Fibroblast of lung (primary cell): ENCODE measurements around the gene RHOH. TPM values are rescaled to one million over a fixed set of nuclear protein-coding genes. Genes with fewer than 3 reads are reported as not detected.

Experiments used
- DNase-seq, 2 donors: peaks; one replicate each; pipeline versions ENCODE4 v3.0.0 to v3.0.0-alpha.2; 2010; ENCODE audit warnings: low read depth in 2 of 2
- H2AFZ ChIP-seq: 2 replicates; pipeline ENCODE4 v1.5.1; 2012; ENCODE audit warnings: low read length, control low read depth, inconsistent platforms
- H3K27ac ChIP-seq: 2 replicates; pipeline ENCODE4 v1.5.1; 2011; ENCODE audit warnings: low read length, control low read depth; ENCODE audit not compliant: insufficient read depth
- H3K27me3 ChIP-seq: 2 replicates; pipeline ENCODE4 v1.5.1; 2011; ENCODE audit warnings: mild to moderate bottlenecking, low read length; ENCODE audit not compliant: control insufficient read depth, insufficient read depth
- H3K36me3 ChIP-seq: 2 replicates; pipeline ENCODE4 v1.5.1; 2011; ENCODE audit warnings: low read length; ENCODE audit not compliant: control insufficient read depth, insufficient read depth
- H3K4me1 ChIP-seq: 2 replicates; pipeline ENCODE4 v1.5.1; 2011; ENCODE audit warnings: low read length; ENCODE audit not compliant: control insufficient read depth, insufficient read depth; ENCODE audit errors: extremely low read depth
- H3K4me2 ChIP-seq: 2 replicates; pipeline ENCODE4 v1.5.1; 2011; ENCODE audit warnings: low read length, control low read depth; ENCODE audit not compliant: insufficient read depth; ENCODE audit errors: extremely low read depth
- H3K4me3 ChIP-seq, 4 experiments: fragments of 200-600 bp in 1 of 4; sonication (generic) in 1 of 4; replicated peaks in 1 of 4; 2 replicates each; pipeline ENCODE4 v1.5.1; 2011 to 2016; ENCODE audit warnings: low read length in 4 of 4, low read depth in 3 of 4, mild to moderate bottlenecking in 3 of 4, control low read depth in 2 of 4, inconsistent platforms in 1 of 4, mixed read lengths in 1 of 4; ENCODE audit not compliant: insufficient read depth in 1 of 4; ENCODE audit errors: control extremely low read depth in 1 of 4
- H3K79me2 ChIP-seq: 2 replicates; pipeline ENCODE4 v1.5.1; 2012; ENCODE audit warnings: mild to moderate bottlenecking, low read length, inconsistent platforms; ENCODE audit not compliant: control insufficient read depth, insufficient read depth
- H3K9ac ChIP-seq: 2 replicates; pipeline ENCODE4 v1.5.1; 2011; ENCODE audit warnings: mild to moderate bottlenecking, low read length, control low read depth; ENCODE audit not compliant: insufficient read depth
- H3K9me3 ChIP-seq: 2 replicates; pipeline ENCODE4 v1.5.1; 2012; ENCODE audit warnings: low read depth, low read length; ENCODE audit not compliant: control insufficient read depth, insufficient read depth
- H4K20me1 ChIP-seq: 2 replicates; pipeline ENCODE4 v1.5.1; 2011; ENCODE audit warnings: low read length; ENCODE audit not compliant: control insufficient read depth, insufficient read depth; ENCODE audit errors: extremely low read depth
- EZH2 ChIP-seq: IDR thresholded peaks from 2 replicates; pipeline ENCODE4 v1.5.1; 2012; ENCODE audit warnings: low read length, control low read depth, mild to moderate bottlenecking; ENCODE audit errors: missing control alignments
- polyA plus RNA-seq, 2 donors: library from polyadenylated mRNA; depleted of rRNA in 1 of 2; stranded (reverse) in 1 of 2; unstranded in 1 of 2; fragments of >200 nt; gene quantifications; 2 replicates each; pipeline ENCODE4 v1.2.1, GENCODE V29; 2011 to 2012; ENCODE audit warnings: missing spikeins in 1 of 2
- total RNA-seq: library from RNA; depleted of rRNA; stranded (reverse); fragments of >200 nt; gene quantifications from 2 replicates; pipeline ENCODE4 v1.2.1, GENCODE V29; 2014
- TF ChIP-seq, protein P1 (sequence below), 2 donors: IDR thresholded peaks in 1 of 2; conservative IDR thresholded peaks in 1 of 2; 1 replicate in 1 of 2; 2 replicates in 1 of 2; pipeline ENCODE4 v1.5.1; 2011 to 2012; ENCODE audit warnings: low read length in 2 of 2, control low read depth in 1 of 2, inconsistent platforms in 1 of 2, low read depth in 1 of 2, mild to moderate bottlenecking in 1 of 2

Gene RHOH
- total and polyA plus RNA-seq, 2 donors (not counting 1 experiment from before 2014, with no cell fraction given), result not detected

DNA sequence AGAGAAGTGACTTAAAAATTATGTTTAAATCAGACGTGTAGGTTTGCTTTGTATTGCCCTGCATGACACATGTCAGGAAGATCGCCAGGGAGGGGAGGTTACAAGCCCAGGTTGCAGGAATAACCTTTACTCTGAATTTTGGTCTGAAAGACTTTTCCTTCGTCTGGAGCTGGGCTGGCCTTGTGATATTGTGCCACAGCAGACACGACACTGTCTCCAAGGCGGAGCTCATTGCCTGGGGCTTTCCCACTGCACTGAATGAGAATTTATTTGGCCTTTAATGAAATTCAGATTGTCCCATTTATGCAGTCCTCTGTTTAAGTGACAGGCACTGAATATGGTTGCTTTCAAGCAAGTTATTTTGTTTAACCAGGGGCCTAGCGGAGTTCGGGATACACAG, 45.1 kb downstream of the RHOH start:
- Histone ChIP-seq H3K4me3 (no peak overlapping the region), H3K4me2 (no peak overlapping the region), H3K27ac (no peak overlapping the region), H4K20me1 (no peaks in the 10 kb centered on the region), H3K79me2 (no peaks in the 10 kb centered on the region), H3K4me1 (no peaks in the 10 kb centered on the region), H2AFZ (no peak overlapping the region), H3K36me3 (no peaks in the 10 kb centered on the region), H3K9ac (no peak overlapping the region), H3K9me3 (no peaks in the 10 kb centered on the region), H3K27me3 (no peaks in the 10 kb centered on the region)
- DNase-seq, result no peak
- TF ChIP-seq, protein P1, sequence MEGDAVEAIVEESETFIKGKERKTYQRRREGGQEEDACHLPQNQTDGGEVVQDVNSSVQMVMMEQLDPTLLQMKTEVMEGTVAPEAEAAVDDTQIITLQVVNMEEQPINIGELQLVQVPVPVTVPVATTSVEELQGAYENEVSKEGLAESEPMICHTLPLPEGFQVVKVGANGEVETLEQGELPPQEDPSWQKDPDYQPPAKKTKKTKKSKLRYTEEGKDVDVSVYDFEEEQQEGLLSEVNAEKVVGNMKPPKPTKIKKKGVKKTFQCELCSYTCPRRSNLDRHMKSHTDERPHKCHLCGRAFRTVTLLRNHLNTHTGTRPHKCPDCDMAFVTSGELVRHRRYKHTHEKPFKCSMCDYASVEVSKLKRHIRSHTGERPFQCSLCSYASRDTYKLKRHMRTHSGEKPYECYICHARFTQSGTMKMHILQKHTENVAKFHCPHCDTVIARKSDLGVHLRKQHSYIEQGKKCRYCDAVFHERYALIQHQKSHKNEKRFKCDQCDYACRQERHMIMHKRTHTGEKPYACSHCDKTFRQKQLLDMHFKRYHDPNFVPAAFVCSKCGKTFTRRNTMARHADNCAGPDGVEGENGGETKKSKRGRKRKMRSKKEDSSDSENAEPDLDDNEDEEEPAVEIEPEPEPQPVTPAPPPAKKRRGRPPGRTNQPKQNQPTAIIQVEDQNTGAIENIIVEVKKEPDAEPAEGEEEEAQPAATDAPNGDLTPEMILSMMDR (conservative IDR thresholded peaks at IDR 0.05 in 1 of 2, IDR thresholded peaks at IDR 0.05 in 1 of 2; ENCODE audit: low read depth in 1 of 2, low read length in 2 of 2), result no peak
- TF ChIP-seq EZH2, result no peak

DNA sequence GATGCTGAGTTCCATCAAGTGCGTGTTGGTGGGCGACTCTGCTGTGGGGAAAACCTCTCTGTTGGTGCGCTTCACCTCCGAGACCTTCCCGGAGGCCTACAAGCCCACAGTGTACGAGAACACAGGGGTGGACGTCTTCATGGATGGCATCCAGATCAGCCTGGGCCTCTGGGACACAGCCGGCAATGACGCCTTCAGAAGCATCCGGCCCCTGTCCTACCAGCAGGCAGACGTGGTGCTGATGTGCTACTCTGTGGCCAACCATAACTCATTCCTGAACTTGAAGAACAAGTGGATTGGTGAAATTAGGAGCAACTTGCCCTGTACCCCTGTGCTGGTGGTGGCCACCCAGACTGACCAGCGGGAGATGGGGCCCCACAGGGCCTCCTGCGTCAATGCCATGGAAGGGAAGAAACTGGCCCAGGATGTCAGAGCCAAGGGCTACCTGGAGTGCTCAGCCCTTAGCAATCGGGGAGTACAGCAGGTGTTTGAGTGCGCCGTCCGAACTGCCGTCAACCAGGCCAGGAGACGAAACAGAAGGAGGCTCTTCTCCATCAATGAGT, 46.6 kb downstream of the RHOH start:
- Histone ChIP-seq H3K9ac (no peak overlapping the region), H3K27ac (no peak overlapping the region), H3K36me3 (no peaks in the 10 kb centered on the region), H3K4me1 (no peaks in the 10 kb centered on the region), H2AFZ (no peak overlapping the region), H3K79me2 (no peaks in the 10 kb centered on the region), H3K27me3 (no peaks in the 10 kb centered on the region), H3K4me2 (no peak overlapping the region), H3K9me3 (no peaks in the 10 kb centered on the region), H4K20me1 (no peaks in the 10 kb centered on the region), H3K4me3 (no peak overlapping the region)
- TF ChIP-seq, protein P1 (conservative IDR thresholded peaks at IDR 0.05 in 1 of 2, IDR thresholded peaks at IDR 0.05 in 1 of 2; ENCODE audit: low read depth in 1 of 2, low read length in 2 of 2), result no peak
- TF ChIP-seq EZH2, result no peak
- DNase-seq, result no peak

DNA sequence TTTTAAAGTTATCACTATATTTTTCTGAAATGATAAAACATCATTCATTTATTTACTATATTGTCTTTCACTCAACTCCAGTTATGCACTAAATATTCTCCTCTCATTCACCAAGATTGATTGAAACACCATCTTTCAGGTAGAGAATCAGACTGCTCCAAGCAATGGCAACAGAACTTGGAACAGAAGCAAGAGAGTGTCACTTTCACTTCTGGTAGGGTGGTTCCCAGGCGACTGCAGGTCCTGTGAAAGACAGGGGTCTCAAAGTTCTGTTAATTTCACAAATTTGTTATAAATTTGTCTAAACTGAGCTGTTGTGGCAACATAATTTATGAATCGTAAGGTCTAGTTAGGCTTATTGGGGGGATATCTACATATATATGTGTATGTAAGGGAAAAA, 47.8 kb downstream of the RHOH start:
- H2AFZ ChIP-seq, result no peak overlapping the region
- no peak overlapping the region for H3K9ac ChIP-seq
- no peak overlapping the region for H3K27ac ChIP-seq
- H3K4me3 ChIP-seq, result no peak overlapping the region
- no peaks in the 10 kb centered on the region for H4K20me1 ChIP-seq
- no peaks in the 10 kb centered on the region for H3K4me1 ChIP-seq
- H3K36me3 ChIP-seq, result no peaks in the 10 kb centered on the region
- no peak overlapping the region for H3K4me2 ChIP-seq
- H3K9me3 ChIP-seq, result no peaks in the 10 kb centered on the region
- no peak for DNase-seq
- H3K79me2 ChIP-seq, result no peaks in the 10 kb centered on the region
- TF ChIP-seq, protein P1 (conservative IDR thresholded peaks at IDR 0.05 in 1 of 2, IDR thresholded peaks at IDR 0.05 in 1 of 2; ENCODE audit: low read depth in 1 of 2, low read length in 2 of 2), result no peak
- TF ChIP-seq EZH2, result no peak
- no peaks in the 10 kb centered on the region for H3K27me3 ChIP-seq
